Stromal cell of bone marrow (primary cell): ENCODE data around the gene OR10G8.
"Not testable (repeated sequence)": the region's sequence is repeated elsewhere in the genome, so short reads cannot be mapped to it uniquely, and the experiment has no call there.

Source experiments
- DNase-seq: peaks from one replicate; pipeline ENCODE4 v3.0.0-alpha.2; 2012; ENCODE audit warnings: low read depth

The OR10G8 gene

GRCh38 chr11:124026498-124026897 is at the start of gene OR10G8:
TSS of gene OR10G8 (plus strand) at chr11:124026798. CDS start at chr11:124029623, 2,825 bp downstream.
- no peak for DNase-seq

DNA sequence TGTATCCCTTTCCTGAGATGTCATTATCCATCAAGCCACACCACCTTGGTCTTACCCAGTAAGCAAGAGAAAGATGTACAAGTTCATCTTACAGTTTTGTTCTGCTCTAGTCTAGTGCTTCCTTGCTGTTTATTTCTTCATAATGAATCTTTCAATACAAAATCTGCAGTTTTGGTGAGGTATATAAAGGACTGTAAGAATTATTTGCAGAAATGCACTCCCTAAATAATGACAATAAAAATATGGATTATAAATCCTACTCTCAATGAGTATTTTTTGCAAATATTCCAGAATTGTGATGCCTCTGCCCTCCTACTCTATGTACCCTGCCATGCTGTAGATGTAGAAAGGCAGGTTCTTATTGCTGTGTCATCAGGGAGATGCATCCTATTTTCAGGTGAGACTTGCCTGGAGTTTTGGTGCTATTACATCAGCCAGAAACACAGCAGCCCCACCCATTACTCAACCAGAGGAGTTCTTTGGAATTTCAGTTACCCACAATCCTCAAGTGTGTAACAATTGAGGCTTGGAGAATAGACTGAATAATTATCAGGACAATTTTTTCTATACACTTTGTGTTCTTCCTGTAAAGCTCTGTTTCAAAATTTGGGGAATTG is 48.8 kb upstream of the OR10G8 start, which contains the start of gene OR10S1:
OR10S1 (minus strand) TSS at position 51 of the 617 bp plus-strand sequence. CDS start 117 bp downstream, outside the sequence.
- DNase-seq = no peak

GRCh38 chr11:123979311-123979710 is 47.3 kb upstream of the OR10G8 start:
- no peak for DNase-seq

- no peak for DNase-seq
Measured at GRCh38 chr11:123995119-123995518, 31.5 kb upstream of the OR10G8 start, which contains the start of gene OR10G6. TSS of gene OR10G6 (minus strand) at chr11:123995161. CDS start at chr11:123995161, 0 bp downstream.

- DNase-seq = no peak
Measured at GRCh38 chr11:124012697-124013096, 13.9 kb upstream of the OR10G8 start, which contains the start of gene OR10G4. TSS of gene OR10G4 (plus strand) at chr11:124012997. CDS start at chr11:124015575, 2,578 bp downstream.

GRCh38 chr11:124015837-124016236 is 10.8 kb upstream of the OR10G8 start:
- not testable (repeated sequence) for DNase-seq

DNA sequence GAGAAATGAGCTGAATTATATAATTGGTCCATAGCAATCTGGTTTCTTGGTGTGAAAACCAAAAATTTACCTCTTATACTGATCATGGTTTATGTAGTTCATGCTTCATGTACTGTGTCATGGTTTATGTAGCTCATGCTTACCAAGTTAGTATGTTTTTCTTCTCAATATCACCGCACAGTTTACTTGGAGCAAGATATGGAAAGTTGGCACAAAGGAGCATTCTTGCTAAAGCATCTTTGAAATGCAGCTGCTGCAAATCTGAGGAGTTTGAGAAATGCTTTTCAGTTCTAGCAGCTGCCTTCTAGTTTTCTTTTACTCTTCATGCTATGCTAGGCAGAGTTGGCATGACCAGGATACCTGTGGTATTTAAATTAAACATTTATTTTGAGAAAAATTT is 10.1 kb downstream of the OR10G8 start:
- DNase-seq = no peak

GRCh38 chr11:124039557-124039956 is 13.0 kb downstream of the OR10G8 start:
- DNase-seq = no peak

GRCh38 chr11:124041254-124041653 is 14.7 kb downstream of the OR10G8 start, which contains the start of gene OR10G7:
TSS of gene OR10G7 (minus strand) at chr11:124041325. CDS start at chr11:124039001, 2,324 bp downstream.
- DNase-seq = no peak

DNA sequence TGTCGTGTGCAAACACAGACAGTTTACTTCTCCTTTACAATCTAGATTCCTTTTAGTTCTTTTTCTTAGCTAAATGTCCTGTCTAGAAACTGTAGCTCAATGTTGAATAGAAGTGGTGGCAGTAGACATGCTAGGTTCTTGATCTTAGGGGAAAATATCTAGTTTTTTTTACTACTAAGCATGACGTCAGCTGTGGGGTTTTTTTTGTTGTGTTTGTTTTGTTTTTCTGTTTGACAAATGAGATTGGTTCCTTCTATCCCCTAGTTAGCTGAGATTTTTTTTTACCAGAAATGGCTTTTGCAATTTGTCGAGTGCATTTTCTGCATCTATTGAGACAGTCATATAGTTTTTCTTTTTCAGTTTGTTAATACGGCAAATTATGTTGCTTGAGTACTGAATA is 16.8 kb downstream of the OR10G8 start:
- DNase-seq = no peak

DNA sequence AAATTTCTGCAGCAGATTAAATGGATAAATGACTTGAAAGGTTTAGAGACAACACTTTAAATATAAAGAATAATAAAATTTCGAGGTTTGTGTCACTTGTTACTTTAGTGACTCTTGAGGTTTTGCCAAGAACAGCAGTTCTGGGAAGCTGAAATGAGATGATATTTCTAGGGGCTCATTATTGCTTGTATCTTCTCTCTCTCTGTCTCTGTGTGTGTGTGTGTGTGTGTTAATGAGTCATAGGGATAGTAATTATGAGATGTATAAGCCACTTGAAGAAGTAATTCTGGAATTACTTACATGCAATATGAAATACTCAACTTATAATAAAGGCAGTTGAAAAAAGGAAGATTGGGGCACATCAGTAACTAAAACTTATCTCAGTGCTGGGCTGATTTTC is 24.1 kb downstream of the OR10G8 start:
- DNase-seq = no peak

- DNase-seq = no peak
Measured at GRCh38 chr11:124052966-124053365, 26.4 kb downstream of the OR10G8 start.

DNA sequence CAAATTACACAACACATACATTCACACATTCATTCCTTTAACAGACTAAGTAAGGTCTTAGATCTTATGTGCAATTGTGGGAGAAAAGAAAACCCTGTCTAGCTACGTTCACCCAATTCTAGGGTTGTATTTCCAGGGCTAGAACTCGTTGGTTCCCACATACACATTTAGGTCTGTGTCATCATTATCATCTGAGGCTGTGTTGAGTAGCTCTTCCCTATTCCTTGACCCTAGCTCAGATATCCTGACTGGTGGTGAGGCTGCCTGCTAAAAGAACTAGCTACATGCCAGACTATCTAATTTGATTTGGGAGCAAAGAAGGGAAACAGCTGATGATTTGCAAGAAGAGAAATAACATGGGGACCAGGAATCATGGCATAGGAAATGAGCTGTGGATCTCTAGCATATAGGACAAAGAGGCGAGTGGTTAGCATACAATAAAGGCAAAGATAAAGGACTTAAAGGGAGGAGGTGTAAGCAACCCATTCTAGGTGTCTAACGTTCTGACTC is 42.1 kb downstream of the OR10G8 start:
- DNase-seq = no peak

DNA sequence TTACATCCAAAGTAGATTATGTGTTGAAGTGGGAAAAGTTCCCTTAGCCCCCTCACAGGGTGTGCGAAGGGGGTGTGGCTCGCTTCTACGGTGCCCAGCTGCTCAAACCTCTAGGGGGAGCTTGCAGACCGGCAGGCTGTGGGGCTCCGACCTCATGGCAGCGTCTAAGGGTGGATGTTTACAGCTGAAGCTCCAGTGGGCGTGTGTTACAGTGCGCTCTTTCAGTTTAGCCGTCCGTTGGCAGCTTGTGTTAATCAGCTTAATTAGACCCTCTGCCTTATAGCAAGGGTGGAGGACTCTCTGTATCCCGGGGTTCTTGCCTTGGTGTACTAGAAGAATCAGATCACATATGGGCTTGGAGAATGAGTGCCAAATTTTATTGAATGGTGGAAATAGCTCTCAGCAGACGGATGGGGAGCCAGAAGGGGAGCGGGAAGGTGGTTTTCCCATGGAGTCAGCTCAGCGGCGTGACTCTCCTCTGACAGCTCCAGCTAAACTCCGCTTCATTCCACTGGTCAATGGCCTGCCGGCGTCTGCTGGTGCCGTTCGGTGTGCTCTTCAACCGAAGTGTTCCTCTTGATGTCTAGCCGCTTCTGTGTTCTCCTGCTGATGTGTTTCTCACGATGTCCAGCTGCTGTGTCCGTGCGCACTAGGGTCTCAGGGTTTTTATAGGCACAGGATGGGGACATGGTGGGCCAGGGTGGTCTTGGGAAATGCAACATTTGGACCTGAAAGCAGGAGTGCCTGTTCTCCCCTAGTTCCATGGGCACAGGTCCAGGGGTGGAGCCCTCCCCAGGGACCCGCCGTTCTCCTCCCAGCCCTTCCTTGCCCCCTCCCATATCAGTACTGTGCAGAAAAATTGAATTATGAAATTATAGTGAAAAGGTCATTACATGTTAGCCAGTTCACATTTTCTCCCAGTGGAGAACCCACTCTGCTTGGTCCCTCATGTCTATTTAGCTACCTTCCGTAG is 43.1 kb downstream of the OR10G8 start:
- peak; percentile 11 for DNase-seq

GRCh38 chr11:124070915-124071622 is 44.5 kb downstream of the OR10G8 start:
- DNase-seq = peak; percentile 58

- no peak for DNase-seq
Measured at GRCh38 chr11:124071623-124071948, 45.0 kb downstream of the OR10G8 start.

GRCh38 chr11:124072147-124072546 is 45.5 kb downstream of the OR10G8 start:
- DNase-seq = no peak

GRCh38 chr11:124074554-124074953 is 48.0 kb downstream of the OR10G8 start:
- no peak for DNase-seq

- DNase-seq = no peak
Measured at GRCh38 chr11:124075492-124075840, 48.9 kb downstream of the OR10G8 start.

GRCh38 chr11:124075841-124076651 is 49.4 kb downstream of the OR10G8 start:
- no peak for DNase-seq

DNA sequence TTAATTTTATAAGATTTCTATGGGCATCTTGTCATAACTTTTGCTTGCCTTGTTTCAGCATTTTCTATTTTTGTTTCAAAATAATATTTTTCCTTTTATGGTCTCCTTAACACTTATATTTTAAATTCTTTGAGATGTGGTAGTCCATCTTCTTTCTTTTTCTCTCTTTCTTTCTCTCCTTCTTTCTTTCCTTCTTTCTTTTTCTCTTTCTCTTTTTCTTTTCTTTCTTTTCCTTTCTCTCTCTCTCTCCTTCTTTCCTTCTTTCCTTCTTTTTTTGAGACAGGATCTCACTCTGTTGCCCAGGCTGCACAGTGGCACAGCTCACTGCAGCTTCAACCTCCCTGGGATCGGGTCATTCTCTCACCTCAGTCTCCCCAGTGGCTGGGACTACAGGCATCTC is 50.7 kb downstream of the OR10G8 start:
- DNase-seq = no peak
